ENCODE data around the gene KLHL24. TPM values are rescaled to one million over a fixed set of nuclear protein-coding genes. Genes with fewer than 3 reads are reported as not detected.

The KLHL24 gene
- polyA plus RNA-seq, 4 donors, result 8.1 to 41.4 (median 12.4) TPM

- Histone ChIP-seq H3K27me3 (ENCODE audit: control insufficient read depth in 3 of 3, insufficient read depth in 3 of 3, low read length in 3 of 3) (no peaks in the 10 kb centered on the region), H3K4me3 (ENCODE audit: low read depth in 1 of 3, low read length in 3 of 3) (no peak overlapping the region), H3K36me3 (ENCODE audit: control insufficient read depth in 3 of 3, insufficient read depth in 2 of 3, low read depth in 1 of 3, low read length in 3 of 3) (peaks cover 3 to 30% (median 4%) of the 10 kb centered on the region in 3 donors), H3K27ac (ENCODE audit: low read depth in 1 of 3, low read length in 2 of 3) (no peak overlapping the region), H3K9me3 (ENCODE audit: control insufficient read depth in 2 of 2, insufficient read depth in 1 of 2, low read depth in 1 of 2, low read length in 1 of 2) (no peaks in the 10 kb centered on the region), H3K4me1 (ENCODE audit: control insufficient read depth in 3 of 3, insufficient read depth in 2 of 3, low read depth in 1 of 3, low read length in 2 of 3) (peaks cover 0 to 15% (median 0%) of the 10 kb centered on the region in 3 donors)
- WGBS, 3 donors, result 79 to 86% (median 86%) methylated on average over 7 of the region's 7 CpGs
- FAIRE-seq (no peak), DNase-seq (no peak)
Measured at GRCh38 chr3:183733553-183733952, 98.1 kb downstream of the KLHL24 start.

Other genes with a start within 250 kb of the KLHL24 start
- gene MCF2L2, start 207.0 kb upstream of the KLHL24 start, polyA plus RNA-seq, result 1 to 10 TPM in 3 of 4 donors, not detected in 1; 1.1 to 1.3 (median 1.2) TPM
- 1 to 10 TPM in 3 of 4 donors, under 1 TPM in 1; 0.22 to 2.0 (median 1.5) TPM for gene KLHL6, start 79.9 kb upstream of the KLHL24 start, polyA plus RNA-seq
- 10 to 100 TPM in 1 of 4 donors, 1 to 10 TPM in 3; 3.5 to 19.2 (median 6.0) TPM for gene YEATS2, start 62.2 kb downstream of the KLHL24 start, polyA plus RNA-seq
- gene MAP6D1, start 190.0 kb downstream of the KLHL24 start, polyA plus RNA-seq, result 1 to 10 TPM in 1 of 4 donors, under 1 TPM in 1, not detected in 2; 0.60 to 1.9 TPM
- 10 to 100 TPM; 43.7 to 77.3 (median 73.2) TPM for gene PARL, start 249.3 kb downstream of the KLHL24 start, polyA plus RNA-seq

Measured in small intestine (tissue), 7 donors.